ENCODE results near the gene TMEM94. TPM values are rescaled to one million over a fixed set of nuclear protein-coding genes. Genes with fewer than 3 reads are reported as not detected.

The TMEM94 gene
- total RNA-seq, 1 donor: 28.5 TPM

GRCh38 chr17:75507733-75508719, 51.6 kb downstream of the TMEM94 start:
- TF ChIP-seq CTCF (IDR thresholded peaks at IDR 0.05; ENCODE audit: insufficient read depth, low read depth, low read length): no peak
- no peak overlapping the region for H3K4me3 ChIP-seq (ENCODE audit: low read depth, low read length)
- DNase-seq (ENCODE audit: low read depth): no peak

GRCh38 chr17:75508931-75509361, 52.5 kb downstream of the TMEM94 start:
- H3K4me3 ChIP-seq (ENCODE audit: low read depth, low read length): no peak overlapping the region
- no peak for DNase-seq (ENCODE audit: low read depth)
- no peak for TF ChIP-seq CTCF (IDR thresholded peaks at IDR 0.05; ENCODE audit: insufficient read depth, low read depth, low read length)

GRCh38 chr17:75509528-75510258, 53.3 kb downstream of the TMEM94 start:
- no peak for DNase-seq (ENCODE audit: low read depth)
- no peak for TF ChIP-seq CTCF (IDR thresholded peaks at IDR 0.05; ENCODE audit: insufficient read depth, low read depth, low read length)
- H3K4me3 ChIP-seq (ENCODE audit: low read depth, low read length): no peak overlapping the region

- no peak for DNase-seq (ENCODE audit: low read depth)
- H3K4me3 ChIP-seq (ENCODE audit: low read depth, low read length): no peak overlapping the region
- TF ChIP-seq CTCF (IDR thresholded peaks at IDR 0.05; ENCODE audit: insufficient read depth, low read depth, low read length): no peak
These were observed 54.8 kb downstream of the TMEM94 start for GRCh38 chr17:75511270-75511609.

GRCh38 chr17:75511610-75512575, 55.5 kb downstream of the TMEM94 start:
- TF ChIP-seq CTCF (IDR thresholded peaks at IDR 0.05; ENCODE audit: insufficient read depth, low read depth, low read length): no peak
- H3K4me3 ChIP-seq (ENCODE audit: low read depth, low read length): no peak overlapping the region
- DNase-seq (ENCODE audit: low read depth): no peak

Data from fibroblast of villous mesenchyme (primary cell).